A549 (cell line): ENCODE data around the gene ZNF24.

Experiments
- CEBPB ChIP-seq, 2 experiments: fragments of >200 bp in 1 of 2; sonication (Bioruptor Twin) in 1 of 2; formaldehyde crosslinking in 1 of 2; IDR thresholded peaks; 2 replicates each; pipeline ENCODE4 v1.6.1; 2012 to 2016
- CTCF ChIP-seq: fragments of >200 bp; sonication (Bioruptor Twin); formaldehyde crosslinking; IDR thresholded peaks from 3 replicates; pipeline ENCODE4 v1.5.1; 2016
- HOXA7 ChIP-seq: fragments of 250-450 bp; sonication (Bioruptor Pico); IDR thresholded peaks from 2 replicates; pipeline ENCODE4 v1.5.0; 2020; ENCODE audit warnings: mild to moderate bottlenecking, moderate library complexity
- PHF8 ChIP-seq: fragments of 200-600 bp; sonication (generic); IDR thresholded peaks from 2 replicates; pipeline ENCODE4 v1.6.1; 2016; ENCODE audit warnings: low read depth, mild to moderate bottlenecking, antibody characterized with exemption, moderate library complexity, borderline replicate concordance
- POLR2A ChIP-seq: IDR thresholded peaks from 2 replicates; pipeline ENCODE4 v1.6.1; 2012; ENCODE audit warnings: mild to moderate bottlenecking, low read length
- RAD21 ChIP-seq, 2 experiments: fragments of >200 bp in 1 of 2; sonication (Bioruptor Twin) in 1 of 2; formaldehyde crosslinking in 1 of 2; IDR thresholded peaks in 1 of 2; conservative IDR thresholded peaks in 1 of 2; 2 replicates in 1 of 2; 3 replicates in 1 of 2; pipeline ENCODE4 v1.6.1; 2012 to 2018; ENCODE audit warnings: inconsistent platforms in 1 of 2

GRCh38 chr18:35331367-35332087, 12.7 kb downstream of the ZNF24 start:
- no peak for TF ChIP-seq RAD21 (conservative IDR thresholded peaks at IDR 0.05 in 1 of 2, IDR thresholded peaks at IDR 0.05 in 1 of 2)
- no peak for TF ChIP-seq CTCF
- no peak for TF ChIP-seq PHF8
- TF ChIP-seq HOXA7 = no peak
- no peak for TF ChIP-seq POLR2A
- TF ChIP-seq CEBPB (IDR thresholded peaks at IDR 0.05) = no peak
